T-helper 17 cell (primary cell): ENCODE results near the gene CNKSR2. TPM values are rescaled to one million over a fixed set of nuclear protein-coding genes. Genes with fewer than 3 reads are reported as not detected.

ENCODE experiments used
- ATAC-seq: fragments of 150-1000 bp; cut with Tn5 transposase; 2 replicates; pipeline ENCODE4 v1.10.0; 2021; ENCODE audit warnings: mild to moderate bottlenecking, moderate library complexity
- DNase-seq, 3 donors: peaks; one replicate each; pipeline versions ENCODE4 v3.0.0 to v3.0.0-alpha.2; 2020 to 2021
- H3K9me3 ChIP-seq: one replicate; pipeline ENCODE4 v1.7.0; 2013; ENCODE audit warnings: low read length, mild to moderate bottlenecking; ENCODE audit not compliant: control insufficient read depth, poor library complexity, severe bottlenecking
- H3K27ac Mint-ChIP-seq: one replicate; pipeline ENCODE4 v1.8.0; 2022; ENCODE audit warnings: mild to moderate bottlenecking, moderate library complexity, mixed read lengths
- H3K27me3 Mint-ChIP-seq: one replicate; pipeline ENCODE4 v1.8.0; 2022; ENCODE audit warnings: mixed read lengths
- H3K36me3 Mint-ChIP-seq: one replicate; pipeline ENCODE4 v1.8.0; 2022; ENCODE audit warnings: low read depth, mixed read lengths
- H3K4me1 Mint-ChIP-seq: one replicate; pipeline ENCODE4 v1.8.0; 2022; ENCODE audit warnings: mild to moderate bottlenecking, mixed read lengths
- H3K4me3 Mint-ChIP-seq: one replicate; pipeline ENCODE4 v1.8.0; 2022; ENCODE audit warnings: mild to moderate bottlenecking, moderate library complexity, mixed read lengths
- total RNA-seq, 4 donors: library from RNA in 2 of 4; stranded (reverse) in 2 of 4; gene quantifications; one replicate each; pipeline ENCODE4 v1.2.3 and lab custom pipeline; 2022 to 2026

Gene CNKSR2
- 1 to 10 TPM; 3.6 to 4.4 TPM for total RNA-seq
- 6.9 to 9.4 reads per million in 2 donors for total RNA-seq (lab: John Stamatoyannopoulos, UW)

DNA sequence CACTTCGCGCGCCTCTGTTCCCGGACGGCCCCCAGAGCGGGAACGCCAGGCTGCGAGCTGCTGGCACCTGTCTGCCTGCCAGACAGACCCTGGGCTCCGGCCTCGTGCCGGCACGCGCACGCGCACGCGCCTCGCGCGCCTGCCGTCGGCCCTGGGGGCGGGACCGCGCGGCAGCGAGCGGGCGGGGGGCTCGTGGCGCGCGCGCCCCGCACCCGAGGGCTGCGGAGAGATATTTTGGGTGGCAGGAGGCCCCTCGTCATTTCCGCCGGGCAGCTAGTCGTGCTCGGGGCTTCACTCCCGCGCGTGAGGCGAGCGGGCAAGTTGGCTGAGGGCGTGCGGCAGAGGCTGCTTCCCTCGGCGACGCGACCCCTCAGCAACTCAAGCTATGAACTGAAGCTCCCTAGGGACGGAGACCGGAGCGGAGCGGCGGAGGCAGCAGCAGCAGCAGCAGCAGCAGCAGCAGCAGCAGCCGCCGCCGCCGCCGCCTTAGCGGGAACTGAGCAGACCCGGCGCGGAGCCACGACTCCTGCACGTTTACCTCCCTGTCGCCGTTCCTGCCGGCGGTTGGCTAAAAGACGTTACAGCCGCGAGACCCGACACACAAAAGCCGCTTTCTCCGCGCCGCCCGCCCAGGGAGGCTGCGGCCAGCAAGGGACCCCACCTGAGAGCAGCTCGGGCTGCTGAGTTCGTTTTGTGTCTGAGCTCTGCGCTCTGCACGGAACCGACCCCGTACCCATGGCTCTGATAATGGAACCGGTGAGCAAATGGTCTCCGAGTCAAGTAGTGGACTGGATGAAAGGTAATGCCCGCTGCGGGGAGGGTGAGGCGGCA, at the start of gene CNKSR2:
TSS of gene CNKSR2 (plus strand) at position 256 of the 831 bp plus-strand sequence. CDS start at position 736, 480 bp downstream.
- H3K9me3 ChIP-seq, result no peaks in the 10 kb centered on the region
- no peaks in the 10 kb centered on the region for H3K27me3 Mint-ChIP-seq
- peak within 1 kb of the TSS; percentile 92 for H3K4me3 Mint-ChIP-seq
- no peak within 1 kb of the TSS for H3K27ac Mint-ChIP-seq
- no peaks in the 10 kb centered on the region for H3K36me3 Mint-ChIP-seq
- H3K4me1 Mint-ChIP-seq, result peaks cover 3% of the 10 kb centered on the region
- peak; percentile 77 for ATAC-seq
- DNase-seq, result peak; percentile 37 to 51 (median 41)

DNA sequence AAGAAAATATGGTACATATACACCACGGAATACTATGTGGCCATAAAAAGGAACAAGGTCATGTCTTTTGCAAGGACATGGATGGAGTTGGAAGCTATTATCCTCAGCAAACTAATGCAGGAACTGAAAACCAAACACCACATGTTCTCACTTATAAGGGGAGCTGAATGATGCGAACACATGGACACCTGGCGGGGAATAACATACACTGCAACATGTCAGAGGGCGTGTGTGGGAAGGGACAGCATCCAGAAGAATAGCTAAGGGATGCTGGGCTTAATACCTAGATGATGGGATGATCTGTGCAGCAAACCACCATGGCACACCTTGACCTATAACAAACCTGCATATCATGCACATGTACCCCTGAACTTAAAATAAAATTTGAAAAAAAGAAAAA, 19.5 kb upstream of the CNKSR2 start:
- Mint-ChIP-seq H3K27me3 (no peaks in the 10 kb centered on the region), H3K27ac (no peak overlapping the region), H3K4me3 (no peak overlapping the region), H3K4me1 (no peaks in the 10 kb centered on the region), H3K36me3 (no peaks in the 10 kb centered on the region)
- no peaks in the 10 kb centered on the region for H3K9me3 ChIP-seq
- ATAC-seq (no peak), DNase-seq (no peak)

DNA sequence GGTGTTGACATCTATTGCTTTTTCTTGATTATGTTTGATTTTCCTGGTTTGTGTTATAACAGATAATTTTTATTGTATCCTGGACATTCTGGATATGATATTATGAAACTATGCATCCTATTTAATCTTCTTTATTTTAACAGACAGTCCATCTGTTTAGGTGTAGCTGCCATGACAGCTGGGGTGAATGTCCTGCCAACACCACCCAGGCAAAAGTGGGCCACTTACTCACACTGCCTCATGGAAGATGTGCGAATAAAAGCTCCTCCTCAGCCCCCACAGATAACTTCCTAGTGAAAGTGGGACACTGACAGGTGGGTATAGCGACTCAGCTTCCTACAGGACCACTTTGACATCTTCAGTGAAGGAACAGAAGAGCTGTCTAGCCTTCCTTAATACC, 18.4 kb upstream of the CNKSR2 start:
- H3K9me3 ChIP-seq, result no peaks in the 10 kb centered on the region
- no peaks in the 10 kb centered on the region for H3K4me1 Mint-ChIP-seq
- ATAC-seq, result no peak
- no peaks in the 10 kb centered on the region for H3K36me3 Mint-ChIP-seq
- no peak for DNase-seq
- no peak overlapping the region for H3K4me3 Mint-ChIP-seq
- H3K27me3 Mint-ChIP-seq, result no peaks in the 10 kb centered on the region
- H3K27ac Mint-ChIP-seq, result no peak overlapping the region

- no peak overlapping the region for H3K27ac Mint-ChIP-seq
- no peak for ATAC-seq
- no peak overlapping the region for H3K4me3 Mint-ChIP-seq
- H3K27me3 Mint-ChIP-seq, result no peaks in the 10 kb centered on the region
- no peaks in the 10 kb centered on the region for H3K4me1 Mint-ChIP-seq
- no peak for DNase-seq
- H3K36me3 Mint-ChIP-seq, result no peaks in the 10 kb centered on the region
- H3K9me3 ChIP-seq, result no peaks in the 10 kb centered on the region
Measured at GRCh38 chrX:21369613-21370012, 4.6 kb upstream of the CNKSR2 start.

DNA sequence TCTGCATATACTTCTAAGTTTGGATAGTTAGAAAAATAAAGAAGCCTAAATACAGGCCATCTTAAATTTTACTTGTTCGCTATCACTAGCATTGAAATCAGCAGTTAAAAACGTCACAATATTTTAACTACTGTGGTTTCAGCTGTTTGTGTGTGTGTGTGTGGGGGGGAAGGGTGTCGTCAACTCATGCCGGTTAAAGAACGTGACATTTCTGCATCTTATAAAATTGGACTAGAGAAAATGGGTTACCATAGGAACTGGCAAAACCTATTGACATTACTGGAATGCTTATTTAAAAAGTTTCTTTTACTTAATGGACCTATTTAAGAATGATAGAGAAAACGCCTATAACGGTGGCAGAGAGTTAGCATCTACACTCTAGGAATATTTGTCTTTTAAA, 1.2 kb upstream of the CNKSR2 start:
- DNase-seq (no peak), ATAC-seq (no peak)
- no peak overlapping the region for H3K4me3 Mint-ChIP-seq
- H3K4me1 Mint-ChIP-seq, result no peaks in the 10 kb centered on the region
- no peak overlapping the region for H3K27ac Mint-ChIP-seq
- H3K36me3 Mint-ChIP-seq, result no peaks in the 10 kb centered on the region
- H3K27me3 Mint-ChIP-seq, result no peaks in the 10 kb centered on the region
- no peaks in the 10 kb centered on the region for H3K9me3 ChIP-seq

GRCh38 chrX:21373637-21374162, 518 bp upstream of the CNKSR2 start:
- ATAC-seq (peak; percentile 49), DNase-seq (peak in 1 of 3 donors; percentile 4)
- no peaks in the 10 kb centered on the region for H3K9me3 ChIP-seq
- Mint-ChIP-seq H3K27me3 (no peaks in the 10 kb centered on the region), H3K36me3 (no peaks in the 10 kb centered on the region), H3K4me1 (no peaks in the 10 kb centered on the region), H3K4me3 (peak overlapping the region; percentile 92), H3K27ac (no peak overlapping the region)

DNA sequence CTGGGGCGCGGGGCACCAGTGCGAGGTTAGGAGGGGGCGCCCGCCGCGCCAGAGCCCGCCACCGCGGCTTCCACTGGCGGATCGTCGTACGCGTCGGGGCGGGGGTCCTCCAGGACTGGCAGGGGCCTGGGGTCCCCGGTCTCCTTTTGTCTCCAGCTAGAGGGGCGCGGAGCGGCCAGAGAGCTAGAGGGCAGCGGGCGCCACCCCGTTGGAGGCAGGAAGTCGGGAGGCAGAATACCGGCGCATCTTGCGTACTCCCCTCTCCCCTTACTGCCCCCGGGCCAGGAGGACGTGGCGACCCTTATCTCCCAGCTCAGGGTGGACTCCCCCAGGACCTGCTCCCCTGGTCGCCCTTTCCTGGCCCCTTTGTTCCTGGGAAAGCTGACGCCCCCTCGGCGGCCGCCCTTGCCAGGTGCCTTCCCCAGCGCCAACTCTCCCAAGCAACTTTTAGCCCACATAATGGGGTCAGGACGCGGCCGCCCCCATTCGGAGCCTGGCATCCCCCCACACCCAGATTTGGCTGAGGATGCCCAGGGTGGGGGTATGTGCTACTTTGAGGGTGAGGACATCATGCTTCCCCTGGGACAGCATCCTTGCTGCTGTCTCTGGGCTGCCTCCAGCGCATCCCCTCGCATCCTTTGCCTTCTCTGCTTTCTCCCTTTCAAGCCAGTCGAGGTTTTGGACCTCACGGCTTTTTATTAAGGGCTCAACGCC, 933 bp downstream of the CNKSR2 start:
- peaks cover 7% of the 10 kb centered on the region for H3K4me1 Mint-ChIP-seq
- no peaks in the 10 kb centered on the region for H3K27me3 Mint-ChIP-seq
- H3K27ac Mint-ChIP-seq, result no peak overlapping the region
- ATAC-seq (peak; percentile 14), DNase-seq (no peak)
- H3K36me3 Mint-ChIP-seq, result no peaks in the 10 kb centered on the region
- H3K4me3 Mint-ChIP-seq, result peak overlapping the region; percentile 92
- H3K9me3 ChIP-seq, result no peaks in the 10 kb centered on the region

GRCh38 chrX:21375708-21376009, 1.4 kb downstream of the CNKSR2 start:
- H3K4me3 Mint-ChIP-seq, result peak overlapping the region; percentile 78
- DNase-seq (no peak), ATAC-seq (no peak)

DNA sequence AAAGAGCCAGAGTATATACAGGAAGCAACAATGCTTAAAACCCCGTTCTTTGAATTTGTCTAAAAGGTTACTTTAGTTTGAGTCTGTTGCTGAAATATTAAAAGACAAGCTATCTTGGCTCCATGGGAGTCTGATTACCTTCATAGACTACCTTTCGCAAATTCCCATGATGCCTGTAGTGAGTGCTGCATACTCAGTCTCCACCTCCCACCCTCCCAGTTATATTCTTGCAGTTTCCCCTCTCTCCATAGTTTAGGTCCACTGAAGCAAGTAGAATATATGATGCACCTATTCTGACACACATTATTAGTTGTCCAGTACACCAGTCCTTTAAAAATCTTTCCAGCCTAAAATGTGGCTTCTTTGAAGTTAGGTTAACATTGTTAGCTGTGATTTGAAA, 2.4 kb downstream of the CNKSR2 start:
- DNase-seq (no peak), ATAC-seq (no peak)
- H3K36me3 Mint-ChIP-seq, result no peaks in the 10 kb centered on the region
- H3K9me3 ChIP-seq, result no peaks in the 10 kb centered on the region
- no peak overlapping the region for H3K4me3 Mint-ChIP-seq
- H3K27me3 Mint-ChIP-seq, result no peaks in the 10 kb centered on the region
- no peak overlapping the region for H3K27ac Mint-ChIP-seq
- H3K4me1 Mint-ChIP-seq, result peaks cover 10% of the 10 kb centered on the region

More at GRCh38 chrX:21375708-21376009, 1.4 kb downstream of the CNKSR2 start:
- H3K36me3 Mint-ChIP-seq, result no peaks in the 10 kb centered on the region
- H3K27ac Mint-ChIP-seq, result no peak overlapping the region
- H3K27me3 Mint-ChIP-seq, result no peaks in the 10 kb centered on the region
- H3K4me1 Mint-ChIP-seq, result peaks cover 7% of the 10 kb centered on the region
- H3K9me3 ChIP-seq, result no peaks in the 10 kb centered on the region

DNA sequence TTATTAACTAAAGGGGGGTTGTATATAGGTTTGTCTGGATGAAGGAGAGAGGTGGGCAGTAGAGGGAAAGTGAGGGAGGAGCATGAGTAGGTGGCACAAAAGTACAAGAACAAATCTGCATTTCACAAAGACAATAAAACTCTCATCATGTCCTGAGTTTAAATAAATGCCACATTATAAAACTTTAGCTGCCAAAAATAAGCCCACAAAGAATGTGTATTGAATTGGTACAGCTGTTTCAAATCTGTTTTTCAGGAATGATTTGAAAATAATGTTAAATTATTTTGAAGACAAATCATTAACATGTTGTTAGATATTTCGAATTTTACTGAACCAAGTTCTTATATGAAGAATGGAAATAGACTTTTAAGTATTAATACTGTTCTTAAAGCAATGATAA, 5.8 kb downstream of the CNKSR2 start:
- ATAC-seq, result no peak

DNA sequence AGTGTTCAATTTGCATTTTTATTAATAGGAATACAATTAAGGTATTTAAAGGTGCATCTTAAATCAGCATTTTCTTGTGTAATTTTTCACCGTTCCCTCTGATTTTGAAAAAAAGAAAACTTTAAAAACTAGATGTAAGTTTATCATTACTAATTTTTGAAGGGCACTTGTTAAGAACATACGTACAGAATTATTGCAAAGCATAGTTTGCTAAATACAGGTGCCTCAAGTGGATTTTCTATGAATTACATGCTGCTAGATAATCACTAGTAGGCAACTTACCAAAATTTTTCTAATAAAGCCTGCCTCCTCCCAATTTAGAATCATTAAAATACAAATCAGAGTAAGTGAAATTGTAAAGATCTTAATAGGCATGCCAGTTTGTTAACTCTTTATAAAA, 8.5 kb downstream of the CNKSR2 start:
- H3K9me3 ChIP-seq, result no peaks in the 10 kb centered on the region
- DNase-seq (no peak), ATAC-seq (no peak)
- no peaks in the 10 kb centered on the region for H3K36me3 Mint-ChIP-seq
- H3K27ac Mint-ChIP-seq, result no peak overlapping the region
- H3K4me3 Mint-ChIP-seq, result no peak overlapping the region
- H3K27me3 Mint-ChIP-seq, result no peaks in the 10 kb centered on the region
- H3K4me1 Mint-ChIP-seq, result peaks cover 11% of the 10 kb centered on the region

More for the DNA sequence above, 5.8 kb downstream of the CNKSR2 start:
- H3K9me3 ChIP-seq, result no peaks in the 10 kb centered on the region
- no peak for DNase-seq
- Mint-ChIP-seq H3K36me3 (no peaks in the 10 kb centered on the region), H3K4me1 (peaks cover 11% of the 10 kb centered on the region), H3K27ac (no peak overlapping the region), H3K4me3 (no peak overlapping the region), H3K27me3 (no peaks in the 10 kb centered on the region)

DNA sequence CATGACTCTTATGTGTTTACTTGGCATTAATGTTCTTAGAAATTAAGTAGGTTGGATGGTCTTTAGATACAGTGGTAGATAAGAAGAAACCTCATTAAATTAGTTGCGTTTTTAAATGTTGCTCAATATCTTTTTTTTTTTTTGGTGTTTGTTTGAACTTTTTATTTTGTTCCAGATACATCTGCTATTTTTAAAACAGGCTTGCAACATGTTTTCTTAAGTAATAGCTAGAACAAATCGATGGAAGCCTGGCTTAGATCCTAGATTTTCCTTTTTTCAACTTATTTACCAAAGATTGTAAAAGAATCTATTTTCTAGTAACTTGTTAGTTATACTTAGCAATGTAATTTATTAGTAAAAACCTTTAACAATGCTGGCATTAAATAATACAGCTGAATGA, 9.3 kb downstream of the CNKSR2 start:
- H3K4me3 Mint-ChIP-seq, result no peak overlapping the region
- no peaks in the 10 kb centered on the region for H3K9me3 ChIP-seq
- H3K27me3 Mint-ChIP-seq, result no peaks in the 10 kb centered on the region
- DNase-seq (no peak), ATAC-seq (no peak)
- H3K4me1 Mint-ChIP-seq, result peaks cover 11% of the 10 kb centered on the region
- no peak overlapping the region for H3K27ac Mint-ChIP-seq
- H3K36me3 Mint-ChIP-seq, result no peaks in the 10 kb centered on the region

GRCh38 chrX:21384178-21384577, 10.0 kb downstream of the CNKSR2 start:
- H3K36me3 Mint-ChIP-seq, result no peaks in the 10 kb centered on the region
- no peaks in the 10 kb centered on the region for H3K9me3 ChIP-seq
- H3K27ac Mint-ChIP-seq, result no peak overlapping the region
- H3K4me1 Mint-ChIP-seq, result peaks cover 8% of the 10 kb centered on the region
- no peak overlapping the region for H3K4me3 Mint-ChIP-seq
- DNase-seq (no peak), ATAC-seq (no peak)
- no peaks in the 10 kb centered on the region for H3K27me3 Mint-ChIP-seq
